HL-60/S4 treated with phorbol 12-myristate 13-acetate at 8.2 ng/mL for 4 days and 3 days (cell line): Measurements from ENCODE around the gene TSNAXIP1.

Source experiments
- in situ Hi-C: fragments of 300-500 bp; cut with MboI; formaldehyde crosslinking; loops from 2 replicates; pipeline ENCODE4 v1.15.0; 2022; ENCODE audit warnings: low sequenced_read_pairs

Gene TSNAXIP1, protein sequence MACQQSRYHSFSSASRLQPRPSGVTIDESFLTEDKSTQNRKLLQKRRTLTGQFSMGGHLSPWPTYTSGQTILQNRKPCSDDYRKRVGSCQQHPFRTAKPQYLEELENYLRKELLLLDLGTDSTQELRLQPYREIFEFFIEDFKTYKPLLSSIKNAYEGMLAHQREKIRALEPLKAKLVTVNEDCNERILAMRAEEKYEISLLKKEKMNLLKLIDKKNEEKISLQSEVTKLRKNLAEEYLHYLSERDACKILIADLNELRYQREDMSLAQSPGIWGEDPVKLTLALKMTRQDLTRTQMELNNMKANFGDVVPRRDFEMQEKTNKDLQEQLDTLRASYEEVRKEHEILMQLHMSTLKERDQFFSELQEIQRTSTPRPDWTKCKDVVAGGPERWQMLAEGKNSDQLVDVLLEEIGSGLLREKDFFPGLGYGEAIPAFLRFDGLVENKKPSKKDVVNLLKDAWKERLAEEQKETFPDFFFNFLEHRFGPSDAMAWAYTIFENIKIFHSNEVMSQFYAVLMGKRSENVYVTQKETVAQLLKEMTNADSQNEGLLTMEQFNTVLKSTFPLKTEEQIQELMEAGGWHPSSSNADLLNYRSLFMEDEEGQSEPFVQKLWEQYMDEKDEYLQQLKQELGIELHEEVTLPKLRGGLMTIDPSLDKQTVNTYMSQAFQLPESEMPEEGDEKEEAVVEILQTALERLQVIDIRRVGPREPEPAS

DNA sequence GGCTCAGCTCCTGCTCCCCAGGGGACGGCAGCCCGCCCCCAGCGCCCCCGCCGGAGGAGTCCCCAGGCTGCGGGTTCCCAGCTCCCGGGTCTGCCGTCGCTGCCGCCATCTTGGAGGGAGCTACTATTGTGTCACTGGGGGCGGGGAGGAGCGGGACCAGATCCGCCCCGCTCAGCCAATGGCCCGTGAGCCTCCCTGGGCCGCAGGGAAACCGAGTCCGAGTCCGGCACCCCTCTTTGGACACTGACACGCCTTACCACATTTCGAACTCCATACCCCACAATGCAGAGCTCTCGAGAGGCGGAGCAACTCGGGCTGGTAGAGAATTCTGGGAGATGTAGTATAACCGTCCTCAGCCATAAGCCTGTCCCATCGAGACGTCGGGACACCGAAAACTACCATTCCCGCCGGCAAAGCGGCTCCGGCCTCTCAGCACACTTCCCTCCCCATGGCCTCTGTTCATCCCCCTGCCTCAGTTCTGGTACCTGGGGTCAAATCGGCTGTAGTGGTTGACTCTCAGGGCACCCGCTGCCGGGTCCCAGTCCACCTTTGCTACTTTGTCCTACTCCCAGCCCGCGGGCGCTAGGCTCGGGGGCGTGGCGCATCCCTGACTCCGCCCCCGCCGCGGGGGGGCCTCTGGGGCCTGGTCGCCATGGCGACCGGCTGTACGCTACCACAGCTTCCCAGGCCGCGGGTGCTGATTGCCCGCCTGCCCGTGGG is at the start of gene TSNAXIP1, which contains the start of gene RANBP10:
Gene TSNAXIP1 (plus strand): TSS at position 462 of the 720 bp plus-strand sequence. CDS start 261 bp downstream, outside the sequence.
Gene RANBP10 (minus strand): TSS at position 133 of the 720 bp plus-strand sequence. CDS start 24 bp downstream, at position 109.
- in situ Hi-C loops = no loop called here

DNA sequence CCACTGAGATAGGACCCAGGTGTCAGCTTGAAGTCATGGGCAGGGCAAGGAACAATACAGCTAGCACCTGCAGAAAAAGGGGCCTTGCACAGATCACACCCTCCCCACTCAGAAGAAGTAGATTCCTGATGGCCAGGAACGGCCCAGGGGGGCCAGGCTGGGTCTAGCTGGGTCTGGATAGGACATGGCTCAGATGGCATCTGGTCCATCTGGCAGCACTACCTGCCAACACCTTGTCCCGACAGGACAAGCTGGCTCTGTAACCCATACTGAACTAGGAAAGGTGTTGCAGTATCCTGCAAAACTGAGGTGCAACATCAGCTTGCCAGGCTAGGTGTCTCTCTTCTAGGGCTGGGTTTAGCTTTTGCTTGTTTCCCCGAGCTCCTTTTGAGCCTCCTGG is 48.7 kb upstream of the TSNAXIP1 start:
- in situ Hi-C loops = no loop called here

DNA sequence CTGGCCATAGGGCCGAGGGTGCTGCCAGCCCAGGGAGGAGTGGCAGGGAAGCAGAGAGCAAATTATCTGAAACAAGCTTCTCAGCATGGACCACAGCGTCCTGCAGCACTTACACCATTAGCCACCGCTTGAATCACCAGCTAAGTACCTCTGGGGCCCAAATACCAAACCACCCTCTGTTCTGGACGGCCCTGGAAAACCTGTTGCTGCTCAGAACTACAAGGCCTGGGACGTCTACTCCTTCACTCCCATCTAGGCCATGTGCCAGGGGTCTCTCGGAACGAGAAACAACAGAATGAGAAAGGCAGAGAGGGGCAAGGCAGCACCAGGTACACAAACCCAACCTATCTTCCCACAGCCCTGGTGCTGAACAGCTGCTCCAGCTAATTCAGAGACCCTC is 47.7 kb upstream of the TSNAXIP1 start:
- in situ Hi-C loops = no loop called here

DNA sequence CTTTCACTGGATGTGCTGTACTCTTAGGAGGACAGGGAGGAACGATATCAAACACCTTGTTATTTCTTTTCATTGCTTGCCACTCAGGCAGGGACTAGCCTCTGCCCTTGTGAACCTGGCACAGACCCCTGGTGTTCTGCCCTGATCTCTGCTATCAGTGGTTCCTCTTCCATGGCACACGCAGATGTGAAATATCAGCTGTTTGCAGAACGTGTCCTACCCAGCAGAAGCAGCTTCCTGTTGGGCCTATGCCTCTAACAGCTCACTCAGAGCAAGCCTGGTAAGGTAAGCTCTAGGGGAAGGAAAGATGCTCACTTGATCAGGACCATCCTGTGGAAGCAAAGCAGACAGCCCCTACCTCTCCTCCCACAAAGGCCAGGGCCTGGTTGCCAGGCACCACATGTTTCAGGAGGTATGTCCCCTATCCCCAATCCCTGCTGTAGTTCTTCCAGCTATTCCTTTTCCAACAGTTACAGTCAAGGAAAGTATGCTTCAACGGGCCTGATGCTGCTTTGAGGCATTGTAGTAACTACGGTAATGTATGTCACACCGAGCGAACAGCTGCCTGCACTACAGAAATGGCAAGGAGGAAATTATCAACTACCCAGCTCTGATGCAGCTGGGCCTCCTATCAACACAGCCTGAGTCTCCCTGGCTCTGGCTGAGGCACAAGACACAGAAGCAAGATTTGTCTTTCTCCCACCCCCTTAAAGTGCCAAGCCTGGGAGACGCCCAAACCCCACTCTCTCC is 46.3 kb upstream of the TSNAXIP1 start:
- in situ Hi-C loops = no loop called here

DNA sequence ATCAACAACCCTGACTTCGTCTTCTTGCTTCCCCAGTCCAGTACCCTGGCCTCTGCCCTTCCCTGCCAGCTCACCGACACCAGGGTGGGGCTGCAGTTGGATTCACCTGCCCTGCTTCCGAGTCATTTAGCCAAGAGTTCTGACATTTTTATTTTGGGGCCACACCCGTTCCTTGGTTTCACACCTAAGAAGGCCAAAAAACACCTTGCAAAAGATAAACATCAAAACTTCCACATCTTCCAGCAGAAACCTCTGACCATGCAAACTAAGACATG is 45.8 kb upstream of the TSNAXIP1 start:
- in situ Hi-C loops = no loop called here

DNA sequence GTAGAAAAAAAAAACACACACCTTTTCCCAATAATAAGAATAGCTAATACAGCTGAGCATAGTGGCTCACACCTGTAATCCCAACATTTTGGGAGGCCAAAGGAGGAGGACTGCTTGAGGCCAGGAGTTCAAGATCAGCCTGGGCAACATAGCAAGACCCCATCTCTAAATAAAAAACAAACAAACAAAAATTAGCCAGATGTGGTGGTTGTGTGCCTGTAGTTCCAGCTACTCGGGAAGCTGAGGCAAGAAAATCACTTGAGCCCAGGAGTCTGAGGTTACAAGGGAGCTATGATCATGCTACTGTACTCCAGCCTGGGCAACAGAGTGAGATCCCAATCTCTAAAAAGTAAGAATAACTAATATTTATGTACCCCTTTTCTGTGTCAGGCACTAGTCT is 44.8 kb upstream of the TSNAXIP1 start:
- in situ Hi-C loops = no loop called here

DNA sequence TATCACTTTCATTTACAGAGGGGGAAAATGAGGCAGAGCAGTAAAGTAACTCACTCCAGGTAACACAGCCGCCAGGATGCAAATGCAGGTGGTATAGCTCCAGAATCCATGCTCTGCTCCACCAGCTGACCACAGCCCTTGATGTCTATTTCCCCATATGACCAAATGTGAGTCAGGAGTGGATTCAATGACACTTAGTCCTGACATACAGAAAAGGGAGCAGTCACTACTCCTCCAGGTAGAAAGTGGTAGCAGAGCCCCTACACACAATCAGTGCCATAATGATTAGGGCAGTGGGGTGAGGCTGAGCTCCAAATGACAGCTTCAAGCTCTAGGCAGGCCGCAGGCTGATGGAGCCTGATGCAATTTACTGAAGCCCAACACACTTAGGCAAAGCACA is 44.3 kb upstream of the TSNAXIP1 start:
- in situ Hi-C loops = no loop called here

DNA sequence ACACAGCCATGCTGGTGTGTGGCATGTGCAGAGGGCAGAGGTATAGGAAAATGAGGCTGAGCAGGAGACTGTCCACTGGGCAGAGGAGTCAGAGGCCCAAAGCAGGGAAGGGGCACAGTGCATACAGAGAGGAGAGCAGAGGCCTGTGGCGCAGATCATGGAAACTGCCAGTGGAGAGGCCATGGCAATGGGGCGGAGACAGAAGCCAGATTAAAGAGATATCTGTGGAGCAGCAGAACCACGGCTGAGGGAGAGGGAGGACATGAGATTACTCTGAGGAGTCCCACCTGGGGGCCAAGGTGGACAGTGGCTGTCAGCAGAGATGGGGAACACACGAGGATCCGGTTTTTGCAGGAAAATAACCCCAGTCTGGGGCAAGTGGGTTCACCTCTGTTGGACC is 43.6 kb upstream of the TSNAXIP1 start:
- in situ Hi-C loops = no loop called here

DNA sequence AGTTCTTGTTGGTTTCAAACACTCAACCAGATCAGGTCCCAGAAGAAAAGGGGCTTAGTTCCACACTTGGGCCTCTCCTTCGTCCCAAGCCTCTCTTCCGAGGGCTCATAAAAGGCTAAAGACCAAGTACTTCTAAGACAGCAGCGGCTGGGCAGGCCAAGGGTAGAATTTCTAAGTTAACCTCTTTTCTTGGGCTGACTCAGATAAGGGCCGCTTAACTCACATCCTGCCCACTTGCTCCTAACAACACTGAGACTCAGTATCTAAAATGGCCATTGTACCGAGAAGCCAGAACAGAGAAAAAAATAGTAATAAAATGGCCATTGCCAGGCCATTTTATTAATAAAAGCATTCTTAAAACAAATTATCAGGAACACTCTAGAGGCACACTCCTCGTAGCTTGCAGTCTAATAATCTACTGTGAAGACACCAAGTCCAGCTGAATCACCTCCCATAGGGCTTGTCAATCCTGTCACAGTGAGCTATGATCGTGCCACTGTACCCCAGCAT is 42.5 kb upstream of the TSNAXIP1 start:
- in situ Hi-C loops = no loop called here

DNA sequence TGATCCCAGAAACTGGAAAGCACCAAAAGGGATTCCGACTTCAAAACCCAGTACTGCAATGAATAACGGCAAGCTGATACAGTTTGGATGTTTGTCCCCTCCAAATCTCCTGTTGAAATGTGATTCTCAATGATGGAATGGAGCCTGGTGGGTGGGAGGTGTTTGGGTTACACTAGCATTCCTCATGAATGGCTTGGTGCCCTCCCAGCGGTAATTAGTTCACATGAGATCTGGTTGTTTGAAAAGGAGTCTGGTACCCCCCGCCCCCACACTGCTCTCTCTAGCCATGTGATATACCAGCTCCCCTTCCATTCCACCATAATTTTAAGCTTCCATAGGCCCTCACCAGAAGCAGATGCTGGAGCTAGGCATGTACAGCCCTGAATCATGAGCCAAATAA is 40.4 kb upstream of the TSNAXIP1 start:
- in situ Hi-C loops = no loop called here

DNA sequence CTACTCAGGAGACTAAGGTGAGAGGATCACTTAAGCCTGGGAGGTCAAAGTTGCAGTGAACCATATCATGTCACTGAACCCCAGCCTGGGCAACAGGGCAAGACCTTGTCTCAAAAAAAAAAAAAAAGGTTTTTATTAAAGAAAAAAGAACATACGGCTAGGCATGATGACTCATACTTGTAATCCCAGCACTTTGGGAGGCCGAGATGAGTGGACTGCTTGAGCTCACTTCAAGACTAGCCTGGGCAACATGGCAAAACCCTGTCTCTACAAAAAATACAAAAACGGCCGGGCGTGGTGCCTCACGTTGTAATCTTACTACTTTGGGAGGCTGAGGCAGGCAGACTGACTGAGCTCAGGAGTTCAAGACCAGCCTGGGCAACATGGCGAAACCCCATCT is 38.7 kb upstream of the TSNAXIP1 start:
- in situ Hi-C loops = no loop called here

DNA sequence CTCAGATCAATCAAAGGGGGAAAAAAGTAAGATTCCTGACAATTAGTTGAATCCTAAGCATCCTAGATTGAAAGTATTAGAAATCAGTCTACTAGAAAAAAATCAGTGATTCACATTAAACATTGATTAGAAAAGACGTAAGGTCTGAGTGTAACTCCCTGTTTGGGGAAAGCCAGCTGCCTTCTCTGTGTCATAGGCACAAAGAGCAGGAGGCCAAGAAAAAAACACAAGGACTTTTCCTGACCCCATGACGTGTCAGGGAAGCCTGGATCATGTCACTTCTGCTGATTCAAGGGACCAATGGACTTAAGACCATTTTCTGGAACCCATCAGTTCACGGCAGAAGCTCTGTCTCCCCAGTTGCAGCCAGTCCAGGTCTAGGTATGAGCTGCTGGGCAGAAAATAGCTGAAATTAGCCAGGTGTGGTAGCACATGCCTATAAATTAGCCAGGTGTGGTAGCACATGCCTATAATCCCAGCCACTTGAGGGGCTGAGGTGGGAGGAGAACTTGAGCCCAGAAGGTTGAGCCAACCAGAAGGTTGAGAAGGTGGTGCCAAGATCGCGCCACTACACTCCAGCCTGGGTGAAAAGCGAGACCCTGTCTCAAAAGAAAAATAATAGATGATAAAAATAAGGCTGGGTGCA is 36.2 kb upstream of the TSNAXIP1 start:
- in situ Hi-C loops = no loop called here

DNA sequence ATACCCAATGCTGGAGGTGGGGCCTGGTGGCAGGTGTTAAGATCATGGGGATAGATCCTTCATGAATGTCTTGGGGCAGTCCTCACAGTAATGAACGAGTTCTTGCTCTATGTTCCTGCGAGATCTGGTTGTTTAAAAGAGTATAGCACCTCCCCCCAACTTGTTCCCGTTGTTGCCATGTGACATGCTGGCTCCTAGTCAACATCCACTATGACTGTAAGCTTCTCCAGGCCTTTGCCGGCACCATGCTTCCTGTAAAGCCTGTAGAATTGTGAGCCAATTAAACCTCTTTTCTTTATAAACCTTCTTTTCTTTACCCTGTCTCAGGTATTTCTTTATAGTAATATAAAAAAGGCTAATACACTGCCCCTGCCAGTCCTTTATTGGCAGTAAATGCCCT is 33.6 kb upstream of the TSNAXIP1 start:
- in situ Hi-C loops = no loop called here

DNA sequence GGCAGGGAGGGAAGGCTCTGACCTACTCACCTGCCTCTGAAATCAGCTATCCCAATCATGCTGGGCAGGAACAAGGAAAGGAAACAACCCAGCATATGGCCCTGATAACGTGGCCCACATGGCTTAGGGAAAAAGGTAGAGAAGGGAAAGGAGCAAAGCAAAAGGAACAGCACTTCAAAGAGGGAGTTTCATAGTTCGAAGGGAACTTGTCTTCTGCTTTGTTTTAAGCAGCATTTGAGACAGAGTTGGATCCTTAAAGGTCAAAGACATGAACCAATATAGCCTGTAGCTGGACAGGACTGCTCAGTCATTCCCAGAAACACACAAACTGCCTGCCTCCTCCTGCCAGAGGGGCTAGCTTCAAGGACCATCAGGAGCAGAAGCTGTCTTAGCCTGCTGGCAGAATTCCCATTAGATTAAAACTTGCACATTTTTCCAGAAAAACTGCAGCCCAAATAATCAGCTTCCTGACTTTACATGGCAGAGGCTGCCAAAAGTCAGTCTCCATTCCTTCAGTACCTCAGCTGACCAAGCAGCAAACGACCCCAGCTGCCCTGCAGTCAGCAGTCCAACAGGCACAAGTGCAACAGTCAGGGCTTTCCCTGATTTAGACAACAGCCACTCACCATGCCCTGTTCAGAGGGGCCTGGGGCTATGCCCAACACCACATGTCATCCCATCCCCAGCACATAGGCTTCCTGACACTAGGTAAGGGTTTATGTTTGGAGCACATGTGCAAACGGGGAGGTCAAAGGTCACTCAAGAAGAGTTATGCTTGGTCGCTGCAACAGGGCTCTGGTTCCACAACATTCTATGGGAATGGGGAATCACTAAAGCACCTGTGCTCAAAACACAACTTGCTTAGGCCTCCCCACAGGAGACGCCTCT is 32.9 kb upstream of the TSNAXIP1 start:
- in situ Hi-C loops = no loop called here

DNA sequence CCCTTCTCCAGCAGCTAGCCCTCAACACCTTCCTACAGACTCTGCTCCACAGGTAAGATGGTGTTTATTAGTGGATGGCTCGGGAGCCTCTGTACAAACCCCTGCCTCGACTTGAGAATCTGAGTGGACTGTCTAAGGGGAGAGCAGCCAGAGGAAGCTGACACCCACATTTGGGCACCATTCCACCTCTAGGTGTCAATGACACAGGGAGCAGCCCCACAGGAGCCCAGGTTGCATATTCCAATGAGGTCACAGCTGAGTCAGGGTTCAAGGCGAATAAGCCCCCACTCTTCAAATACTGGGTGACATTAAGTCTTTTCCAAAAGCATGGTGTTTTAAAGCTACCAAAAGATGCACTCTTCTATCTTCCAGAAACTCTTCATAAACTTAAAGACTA is 32.2 kb upstream of the TSNAXIP1 start:
- in situ Hi-C loops = no loop called here

DNA sequence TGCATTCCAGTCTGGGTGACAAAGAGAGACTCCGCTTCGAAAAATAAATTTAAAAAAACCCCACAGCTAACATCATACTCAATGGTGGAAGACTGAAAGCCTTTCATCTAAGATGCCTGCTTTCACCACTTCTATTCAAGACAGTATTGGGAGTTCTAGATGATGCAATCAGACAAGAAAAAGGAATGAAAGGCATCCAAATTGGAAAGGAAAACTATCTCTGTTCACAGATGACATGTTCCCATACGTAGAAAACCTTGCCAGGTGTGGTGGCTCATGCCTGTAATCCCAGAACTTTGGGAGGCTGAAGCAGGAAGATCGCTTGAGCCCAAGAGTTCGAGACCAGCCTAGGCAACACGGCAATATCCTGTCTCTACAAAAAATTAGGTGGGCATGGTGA is 31.4 kb upstream of the TSNAXIP1 start:
- in situ Hi-C loops = no loop called here

DNA sequence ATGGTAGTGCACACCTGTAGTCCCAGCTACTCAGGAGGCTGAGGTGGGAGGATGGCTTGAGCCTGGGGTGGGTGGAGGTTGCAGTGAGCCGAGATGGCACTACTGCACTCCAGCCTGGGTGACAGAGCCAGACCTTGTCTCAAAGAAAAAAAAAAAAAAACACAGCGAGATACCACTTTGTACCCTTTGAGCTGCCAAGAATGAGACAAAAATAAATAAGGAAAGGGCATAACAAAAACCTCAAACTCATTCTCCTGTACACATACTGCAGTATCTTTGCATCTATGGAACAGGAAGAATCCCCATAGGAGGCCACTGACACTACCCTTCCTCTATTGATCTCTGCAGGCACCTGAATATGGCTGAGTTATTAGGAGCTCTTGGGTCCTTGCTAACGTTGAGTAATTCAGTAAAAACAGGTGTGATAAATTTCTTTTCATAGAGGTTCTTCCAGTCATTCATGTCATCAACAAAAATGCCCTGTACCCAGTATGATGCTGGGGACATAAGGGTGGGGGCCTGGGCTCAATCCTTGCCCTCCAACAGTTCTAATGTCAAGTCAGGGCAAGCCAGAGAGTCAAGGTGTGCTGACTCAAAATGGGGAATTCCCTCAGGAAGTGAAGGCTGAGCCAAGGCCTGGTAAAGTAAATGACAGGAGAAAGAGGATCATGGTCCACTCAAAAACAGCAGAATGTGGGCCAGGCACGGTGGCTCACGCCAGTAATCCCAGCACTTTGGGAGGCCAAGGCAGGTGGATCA is 27.3 kb upstream of the TSNAXIP1 start:
- in situ Hi-C loops = no loop called here

DNA sequence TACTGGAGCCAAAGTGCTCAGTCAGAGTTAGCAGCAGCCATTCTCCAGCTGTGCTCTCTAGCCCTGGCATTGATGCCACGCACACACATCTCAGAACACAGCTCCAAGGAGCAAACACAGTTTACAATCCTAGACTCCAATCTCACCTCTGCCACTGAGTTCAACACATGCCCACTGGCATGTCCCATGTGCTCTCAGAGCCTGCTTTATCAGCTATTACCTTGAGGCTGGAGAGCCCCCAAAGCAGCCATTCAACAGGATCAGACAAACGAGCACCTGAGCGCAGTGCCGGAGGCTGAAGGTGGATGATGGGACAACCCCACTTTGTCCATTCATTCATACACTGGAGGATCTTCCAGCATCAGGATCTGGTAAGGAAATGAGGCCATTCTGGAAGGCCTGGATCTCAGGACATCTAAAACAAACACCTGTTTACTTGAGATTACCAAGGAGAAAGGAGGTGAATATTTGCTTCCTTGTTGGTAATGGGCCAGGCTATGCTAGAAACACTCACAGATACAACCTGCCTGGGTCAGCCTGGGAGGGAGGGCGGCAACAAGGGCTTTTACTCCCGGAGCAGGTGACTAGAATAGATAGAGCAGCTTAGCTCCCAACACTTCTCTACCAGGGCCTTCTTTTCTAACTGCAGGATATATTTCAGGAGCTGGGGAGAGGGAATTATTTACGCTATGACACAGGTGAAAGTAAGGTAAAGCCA is 25.7 kb upstream of the TSNAXIP1 start:
- in situ Hi-C loops = no loop called here
